H9 (cell line): ENCODE results near the gene HHATL. TPM values are rescaled to one million over a fixed set of nuclear protein-coding genes. Genes with fewer than 3 reads are reported as not detected.

Experiments used
- DNase-seq: peaks from one replicate; pipeline ENCODE4 v3.0.0-alpha.2; 2017
- H2AFZ ChIP-seq: one replicate; pipeline ENCODE4 v1.6.1; 2013; ENCODE audit warnings: mild to moderate bottlenecking, low read length, control low read depth, moderate library complexity
- H2AK5ac ChIP-seq: 2 replicates; pipeline ENCODE4 v1.6.1; 2013; ENCODE audit warnings: low read length, control low read depth, mixed read lengths; ENCODE audit not compliant: insufficient read length
- H2BK120ac ChIP-seq: one replicate; pipeline ENCODE4 v1.6.1; 2013; ENCODE audit warnings: low read depth, mild to moderate bottlenecking, low read length, control low read depth, inconsistent platforms; ENCODE audit not compliant: poor library complexity, severe bottlenecking
- H2BK12ac ChIP-seq: 2 replicates; pipeline ENCODE4 v1.6.1; 2013; ENCODE audit warnings: low read length, control low read depth, mixed read lengths, low read depth; ENCODE audit not compliant: insufficient read length
- H2BK15ac ChIP-seq: 2 replicates; pipeline ENCODE4 v1.6.1; 2013; ENCODE audit warnings: low read depth, low read length, control low read depth
- H2BK20ac ChIP-seq: one replicate; pipeline ENCODE4 v1.6.1; 2013; ENCODE audit warnings: low read depth, mild to moderate bottlenecking, low read length, control low read depth, inconsistent platforms; ENCODE audit not compliant: poor library complexity, severe bottlenecking
- H2BK5ac ChIP-seq: 2 replicates; pipeline ENCODE4 v1.6.1; 2013; ENCODE audit warnings: low read length, control low read depth, mixed read lengths; ENCODE audit not compliant: insufficient read length
- H3K14ac ChIP-seq: 2 replicates; pipeline ENCODE4 v1.6.1; 2013; ENCODE audit warnings: low read length, control low read depth; ENCODE audit not compliant: insufficient read depth
- H3K18ac ChIP-seq: 2 replicates; pipeline ENCODE4 v1.6.1; 2013; ENCODE audit warnings: low read depth, mild to moderate bottlenecking, mixed read lengths, low read length, control low read depth; ENCODE audit not compliant: insufficient read length
- H3K23ac ChIP-seq: 2 replicates; pipeline ENCODE4 v1.6.1; 2013; ENCODE audit warnings: low read length, control low read depth, mixed read lengths, low read depth; ENCODE audit not compliant: insufficient read length
- H3K23me2 ChIP-seq: 2 replicates; pipeline ENCODE4 v1.6.1; 2013; ENCODE audit warnings: low read depth, mild to moderate bottlenecking, mixed read lengths, low read length, control low read depth; ENCODE audit not compliant: insufficient read length, poor library complexity, severe bottlenecking
- H3K27ac ChIP-seq: 2 replicates; pipeline ENCODE4 v1.5.1; 2013; ENCODE audit warnings: low read length, control low read depth, mixed read lengths, low read depth; ENCODE audit not compliant: insufficient read length
- H3K27me3 ChIP-seq: 2 replicates; pipeline ENCODE4 v1.6.1; 2013; ENCODE audit warnings: low read length, control low read depth, inconsistent platforms; ENCODE audit not compliant: insufficient read depth
- H3K4ac ChIP-seq: 2 replicates; pipeline ENCODE4 v1.6.1; 2013; ENCODE audit warnings: low read depth, mild to moderate bottlenecking, control low read depth, inconsistent platforms, low read length, moderate library complexity
- H3K4me1 ChIP-seq: 2 replicates; pipeline ENCODE4 v1.6.1; 2013; ENCODE audit warnings: low read length, control low read depth, inconsistent platforms; ENCODE audit not compliant: insufficient read depth
- H3K4me2 ChIP-seq: 2 replicates; pipeline ENCODE4 v1.6.1; 2013; ENCODE audit warnings: low read length, control low read depth, mixed read lengths; ENCODE audit not compliant: insufficient read length, insufficient read depth
- H3K56ac ChIP-seq: 2 replicates; pipeline ENCODE4 v1.6.1; 2013; ENCODE audit warnings: low read depth, mild to moderate bottlenecking, mixed read lengths, low read length, control low read depth; ENCODE audit not compliant: insufficient read length
- H3K79me1 ChIP-seq: 2 replicates; pipeline ENCODE4 v1.6.1; 2013; ENCODE audit warnings: low read depth, mild to moderate bottlenecking, moderate library complexity, low read length, control low read depth, inconsistent platforms; ENCODE audit not compliant: insufficient read depth, poor library complexity, severe bottlenecking
- H3K79me2 ChIP-seq: 2 replicates; pipeline ENCODE4 v1.6.1; 2013; ENCODE audit warnings: low read length, control low read depth, inconsistent platforms; ENCODE audit not compliant: insufficient read depth
- H3K9ac ChIP-seq: 2 replicates; pipeline ENCODE4 v1.6.1; 2013; ENCODE audit warnings: low read length, control low read depth, mixed read lengths; ENCODE audit not compliant: insufficient read length; ENCODE audit errors: extremely low read depth
- H3K9me3 ChIP-seq: one replicate; pipeline ENCODE4 v1.6.1; 2013; ENCODE audit warnings: low read depth, low read length, inconsistent platforms; ENCODE audit not compliant: control insufficient read depth
- H3T11ph ChIP-seq: one replicate; pipeline ENCODE4 v1.6.1; 2013; ENCODE audit warnings: mild to moderate bottlenecking, low read length, control low read depth, inconsistent platforms
- H4K20me1 ChIP-seq: one replicate; pipeline ENCODE4 v1.6.1; 2013; ENCODE audit not compliant: control insufficient read depth, insufficient read length, insufficient read depth
- H4K5ac ChIP-seq: 2 replicates; pipeline ENCODE4 v1.6.1; 2013; ENCODE audit warnings: low read depth, mild to moderate bottlenecking, mixed read lengths, low read length, control low read depth; ENCODE audit not compliant: insufficient read length
- H4K8ac ChIP-seq: replicated peaks from 2 replicates; pipeline ENCODE4 v1.6.1; 2013; ENCODE audit warnings: low read length, control low read depth, mixed read lengths, low read depth; ENCODE audit not compliant: insufficient read length
- H4K91ac ChIP-seq: 2 replicates; pipeline ENCODE4 v1.6.1; 2013; ENCODE audit warnings: low read depth, mild to moderate bottlenecking, moderate library complexity, mixed read lengths, low read length, control low read depth; ENCODE audit not compliant: insufficient read length
- H3K27ac Mint-ChIP-seq, 3 experiments: 2 replicates in 2 of 3; 3 replicates in 1 of 3; pipeline ENCODE4 v1.8.0; 2020 to 2021; ENCODE audit warnings: mixed read lengths in 3 of 3, mild to moderate bottlenecking in 1 of 3, moderate library complexity in 1 of 3
- H3K27me3 Mint-ChIP-seq: 2 replicates; pipeline ENCODE4 v1.8.0; 2021; ENCODE audit warnings: low read depth, mild to moderate bottlenecking, moderate library complexity, mixed read lengths
- H3K36me3 Mint-ChIP-seq, 3 experiments: 2 replicates in 2 of 3; 3 replicates in 1 of 3; pipeline ENCODE4 v1.8.0; 2020 to 2021; ENCODE audit warnings: low read depth in 3 of 3, mixed read lengths in 3 of 3; ENCODE audit not compliant: insufficient read depth in 1 of 3
- H3K4me1 Mint-ChIP-seq, 2 experiments: 2 replicates each; pipeline ENCODE4 v1.8.0; 2020; ENCODE audit warnings: mixed read lengths in 2 of 2
- H3K4me3 Mint-ChIP-seq, 2 experiments: 2 replicates in 1 of 2; 3 replicates in 1 of 2; pipeline ENCODE4 v1.8.0; 2020 to 2021; ENCODE audit warnings: mild to moderate bottlenecking in 2 of 2, mixed read lengths in 2 of 2, moderate library complexity in 1 of 2
- H3K9me3 Mint-ChIP-seq, 2 experiments: 2 replicates in 1 of 2; 3 replicates in 1 of 2; pipeline ENCODE4 v1.8.0; 2020; ENCODE audit warnings: mild to moderate bottlenecking in 2 of 2, mixed read lengths in 2 of 2, moderate library complexity in 1 of 2
- CTCF ChIP-seq: fragments of 200-600 bp; sonication (generic); conservative IDR thresholded peaks from 3 replicates; pipeline ENCODE4 v1.8.0; 2021; ENCODE audit warnings: antibody characterized with exemption, mild to moderate bottlenecking
- WGBS: extraction: QIAGEN DNeasy Blood & Tissue Kit; methylation state at CpG from one replicate; pipeline ENCODE4 v1.1.7; 2013; ENCODE audit warnings: missing lambda C conversion rate, low lambda C conversion rate, mixed read lengths; ENCODE audit not compliant: insufficient read length; ENCODE audit errors: extremely low coverage; 5-methylcytosine and 5-hydroxymethylcytosine counted together
- total RNA-seq: library from RNA; stranded (reverse); gene quantifications from 2 replicates; pipeline ENCODE4 v1.2.1, GENCODE V29; 2021

HHATL gene
- total RNA-seq, 1 experiment from 2014 or later: 0.46 TPM

- H3K36me3 Mint-ChIP-seq: no peaks in the 10 kb centered on the region
- WGBS: no CpG with 5 or more reads among the region's 18 CpGs
- Histone ChIP-seq H3K18ac (no peak overlapping the region), H3K23ac (no peak overlapping the region), H2AFZ (no peak overlapping the region), H3K79me2 (no peaks in the 10 kb centered on the region), H4K8ac (no peak overlapping the region), H3K4ac (no peak overlapping the region), H3K9me3 (no peaks in the 10 kb centered on the region), H3K4me1 (no peaks in the 10 kb centered on the region), H2AK5ac (no peak overlapping the region), H2BK15ac (no peak overlapping the region), H3K27ac (no peak overlapping the region), H3K9ac (no peak overlapping the region), H3K79me1 (no peaks in the 10 kb centered on the region), H3K56ac (no peak overlapping the region), H2BK5ac (no peak overlapping the region), H2BK20ac (no peak overlapping the region), H2BK12ac (no peak overlapping the region), H3K4me2 (no peak overlapping the region), H2BK120ac (no peak overlapping the region), H4K5ac (no peak overlapping the region), H4K91ac (no peak overlapping the region), H3T11ph (no peak overlapping the region), H4K20me1 (no peaks in the 10 kb centered on the region), H3K23me2 (no peaks in the 10 kb centered on the region), H3K27me3 (no peaks in the 10 kb centered on the region; the same call in 1 of the 2 replicates), H3K14ac (no peak overlapping the region; the same call in 1 of the 2 replicates)
- H3K27me3 Mint-ChIP-seq: peaks cover 1% of the 10 kb centered on the region; the same call in 1 of the 2 replicates
- H3K4me3 Mint-ChIP-seq: no peak overlapping the region
- no peak for TF ChIP-seq CTCF
- no peak for DNase-seq
- H3K9me3 Mint-ChIP-seq: no peaks in the 10 kb centered on the region
- peaks cover 5 to 12% of the 10 kb centered on the region in 2 experiments for H3K4me1 Mint-ChIP-seq
- H3K27ac Mint-ChIP-seq: no peak overlapping the region
Measured at GRCh38 chr3:42697289-42698051, 5.1 kb downstream of the HHATL start.
